ENCODE data around the gene CHRNA5. TPM values are rescaled to one million over a fixed set of nuclear protein-coding genes. Genes with fewer than 3 reads are reported as not detected.
"Not testable (repeated sequence)": the region's sequence is repeated elsewhere in the genome, so short reads cannot be mapped to it uniquely, and the experiment has no call there.

CHRNA5 gene
- total RNA-seq, 1 donor from 2014 or later, result 2.2 TPM

DNA sequence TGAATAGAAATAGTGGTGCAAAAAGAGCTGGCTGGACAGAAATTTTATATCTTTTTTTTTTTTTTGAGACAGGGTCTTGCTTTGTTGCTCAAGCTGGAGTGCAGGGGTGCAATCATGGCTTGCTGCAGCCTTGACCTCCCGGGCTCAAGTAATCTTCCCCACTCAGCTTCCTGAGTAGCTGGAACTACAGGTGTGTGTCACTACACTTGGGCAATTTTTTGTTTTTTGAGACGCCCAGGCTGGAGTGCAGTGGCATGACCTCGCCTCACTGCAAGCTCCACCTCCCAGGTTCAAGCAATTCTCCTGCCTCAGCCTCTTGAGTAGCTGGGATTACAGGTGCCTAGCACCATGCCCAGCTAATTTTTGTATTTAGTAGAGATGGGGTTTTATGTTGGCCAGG is 33.0 kb downstream of the CHRNA5 start:
- DNase-seq, result no peak
- peaks cover 2% of the 10 kb centered on the region for H3K27me3 ChIP-seq (ENCODE audit: low read depth)
- H3K27ac ChIP-seq (replicated peaks), result no peak overlapping the region
- H3K4me3 ChIP-seq, result no peak overlapping the region
- intact Hi-C loops (cut with micrococcal nuclease), result no loop called here
- TF ChIP-seq, protein P1, sequence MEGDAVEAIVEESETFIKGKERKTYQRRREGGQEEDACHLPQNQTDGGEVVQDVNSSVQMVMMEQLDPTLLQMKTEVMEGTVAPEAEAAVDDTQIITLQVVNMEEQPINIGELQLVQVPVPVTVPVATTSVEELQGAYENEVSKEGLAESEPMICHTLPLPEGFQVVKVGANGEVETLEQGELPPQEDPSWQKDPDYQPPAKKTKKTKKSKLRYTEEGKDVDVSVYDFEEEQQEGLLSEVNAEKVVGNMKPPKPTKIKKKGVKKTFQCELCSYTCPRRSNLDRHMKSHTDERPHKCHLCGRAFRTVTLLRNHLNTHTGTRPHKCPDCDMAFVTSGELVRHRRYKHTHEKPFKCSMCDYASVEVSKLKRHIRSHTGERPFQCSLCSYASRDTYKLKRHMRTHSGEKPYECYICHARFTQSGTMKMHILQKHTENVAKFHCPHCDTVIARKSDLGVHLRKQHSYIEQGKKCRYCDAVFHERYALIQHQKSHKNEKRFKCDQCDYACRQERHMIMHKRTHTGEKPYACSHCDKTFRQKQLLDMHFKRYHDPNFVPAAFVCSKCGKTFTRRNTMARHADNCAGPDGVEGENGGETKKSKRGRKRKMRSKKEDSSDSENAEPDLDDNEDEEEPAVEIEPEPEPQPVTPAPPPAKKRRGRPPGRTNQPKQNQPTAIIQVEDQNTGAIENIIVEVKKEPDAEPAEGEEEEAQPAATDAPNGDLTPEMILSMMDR (IDR thresholded peaks at IDR 0.05; ENCODE audit: borderline replicate concordance), result no peak
- no peaks in the 10 kb centered on the region for H3K9me3 ChIP-seq (replicated peaks)
- H3K36me3 ChIP-seq, result no peaks in the 10 kb centered on the region
- no peaks in the 10 kb centered on the region for H3K4me1 ChIP-seq

DNA sequence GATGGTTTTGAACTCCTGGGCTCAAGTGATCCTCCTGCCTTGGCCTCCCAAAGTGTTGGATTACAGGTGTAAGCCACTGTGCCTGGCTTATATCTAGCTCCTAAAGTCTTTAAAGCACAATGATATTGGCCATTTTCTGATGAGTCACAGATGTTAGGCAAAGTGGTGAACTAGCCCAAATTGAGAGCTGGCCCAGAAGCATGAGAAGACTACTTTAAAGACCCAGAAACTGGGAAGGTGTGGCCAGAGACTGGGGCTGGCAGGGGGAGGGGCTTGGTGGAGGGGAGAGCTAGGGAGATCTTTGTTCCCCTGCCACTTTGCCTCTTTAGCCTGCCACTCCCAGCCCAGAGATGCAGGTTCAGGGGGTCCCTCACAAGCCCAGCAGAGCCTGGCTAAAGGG is 33.9 kb downstream of the CHRNA5 start:
- peaks cover 7% of the 10 kb centered on the region for H3K27me3 ChIP-seq (ENCODE audit: low read depth)
- no peaks in the 10 kb centered on the region for H3K9me3 ChIP-seq (replicated peaks)
- intact Hi-C loops (cut with micrococcal nuclease), result no loop called here
- no peaks in the 10 kb centered on the region for H3K4me1 ChIP-seq
- no peak overlapping the region for H3K4me3 ChIP-seq
- no peak overlapping the region for H3K27ac ChIP-seq (replicated peaks)
- TF ChIP-seq, protein P1 (IDR thresholded peaks at IDR 0.05; ENCODE audit: borderline replicate concordance), result no peak
- no peak for DNase-seq
- H3K36me3 ChIP-seq, result no peaks in the 10 kb centered on the region

DNA sequence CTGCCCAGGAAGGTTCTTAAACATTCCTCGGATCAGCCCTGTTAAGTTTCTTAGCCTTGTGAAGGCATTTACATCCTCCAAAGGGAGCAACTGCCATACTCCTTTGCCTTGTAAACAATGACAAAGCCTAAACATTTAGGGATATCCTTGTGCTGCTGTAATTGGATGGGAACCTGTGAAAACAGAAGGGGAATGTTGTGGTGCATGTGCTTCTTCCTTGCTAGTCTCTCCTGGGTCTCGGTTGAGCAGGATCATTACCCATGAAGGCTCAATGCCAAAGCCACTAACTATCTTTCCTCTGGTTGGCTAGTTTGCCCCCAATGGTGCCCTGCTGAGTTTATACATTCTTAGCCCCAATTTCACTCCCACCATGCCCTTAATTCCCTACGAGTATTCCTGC is 38.1 kb downstream of the CHRNA5 start:
- Histone ChIP-seq H3K36me3 (no peaks in the 10 kb centered on the region), H3K27ac (replicated peaks) (no peak overlapping the region), H3K27me3 (ENCODE audit: low read depth) (peaks cover 12% of the 10 kb centered on the region), H3K4me3 (no peak overlapping the region), H3K4me1 (no peaks in the 10 kb centered on the region), H3K9me3 (replicated peaks) (no peaks in the 10 kb centered on the region)
- TF ChIP-seq, protein P1 (IDR thresholded peaks at IDR 0.05; ENCODE audit: borderline replicate concordance), result no peak
- no peak for DNase-seq
- intact Hi-C loops (cut with micrococcal nuclease), result no loop called here

DNA sequence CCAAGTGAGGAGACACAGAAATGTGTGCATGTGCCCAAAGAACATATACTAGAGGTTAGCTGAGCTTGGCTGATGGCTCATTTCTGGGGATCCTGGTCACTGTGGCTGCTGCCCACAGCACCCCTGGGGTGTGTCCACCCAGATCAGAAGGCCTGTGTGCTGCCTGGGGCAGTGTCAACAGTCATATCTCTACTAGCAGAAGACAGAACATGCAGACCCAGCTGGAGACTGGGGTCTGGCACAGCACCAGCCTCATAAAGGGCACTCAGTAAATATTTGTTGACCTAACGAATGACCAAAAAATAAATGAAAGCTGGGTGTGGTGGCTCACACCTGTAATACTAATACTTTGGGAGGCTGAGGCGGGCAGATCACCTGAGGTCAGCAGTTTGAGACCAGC is 39.1 kb downstream of the CHRNA5 start:
- DNase-seq, result no peak
- TF ChIP-seq, protein P1 (IDR thresholded peaks at IDR 0.05; ENCODE audit: borderline replicate concordance), result no peak
- Histone ChIP-seq H3K27ac (replicated peaks) (no peak overlapping the region), H3K4me3 (no peak overlapping the region), H3K9me3 (replicated peaks) (no peaks in the 10 kb centered on the region), H3K36me3 (no peaks in the 10 kb centered on the region), H3K27me3 (ENCODE audit: low read depth) (peaks cover 12% of the 10 kb centered on the region), H3K4me1 (no peaks in the 10 kb centered on the region)
- intact Hi-C loops (cut with micrococcal nuclease), result no loop called here

DNA sequence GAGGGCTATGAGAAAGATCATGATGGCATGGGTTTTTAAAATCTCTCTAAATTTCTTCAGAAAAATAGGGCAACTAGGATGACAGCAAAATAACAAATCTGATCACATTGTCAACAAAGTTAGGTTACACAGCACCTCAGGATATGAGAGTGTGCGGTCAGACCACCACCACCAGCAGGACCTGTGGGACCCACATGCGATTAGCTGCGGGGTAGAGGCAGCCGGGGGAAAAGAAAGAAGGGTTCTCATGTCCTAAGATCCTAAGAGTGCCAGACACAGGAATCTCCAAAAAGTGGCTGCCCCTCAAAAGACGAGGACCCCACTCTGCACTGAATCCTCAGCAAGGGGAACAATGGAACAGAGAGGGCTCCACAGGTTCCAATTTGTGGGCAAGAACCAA is 39.9 kb downstream of the CHRNA5 start:
- no peaks in the 10 kb centered on the region for H3K4me1 ChIP-seq
- intact Hi-C loops (cut with micrococcal nuclease), result no loop called here
- TF ChIP-seq, protein P1 (IDR thresholded peaks at IDR 0.05; ENCODE audit: borderline replicate concordance), result no peak
- no peaks in the 10 kb centered on the region for H3K36me3 ChIP-seq
- no peaks in the 10 kb centered on the region for H3K9me3 ChIP-seq (replicated peaks)
- H3K4me3 ChIP-seq, result no peak overlapping the region
- peaks cover 12% of the 10 kb centered on the region for H3K27me3 ChIP-seq (ENCODE audit: low read depth)
- H3K27ac ChIP-seq (replicated peaks), result no peak overlapping the region
- DNase-seq, result no peak

DNA sequence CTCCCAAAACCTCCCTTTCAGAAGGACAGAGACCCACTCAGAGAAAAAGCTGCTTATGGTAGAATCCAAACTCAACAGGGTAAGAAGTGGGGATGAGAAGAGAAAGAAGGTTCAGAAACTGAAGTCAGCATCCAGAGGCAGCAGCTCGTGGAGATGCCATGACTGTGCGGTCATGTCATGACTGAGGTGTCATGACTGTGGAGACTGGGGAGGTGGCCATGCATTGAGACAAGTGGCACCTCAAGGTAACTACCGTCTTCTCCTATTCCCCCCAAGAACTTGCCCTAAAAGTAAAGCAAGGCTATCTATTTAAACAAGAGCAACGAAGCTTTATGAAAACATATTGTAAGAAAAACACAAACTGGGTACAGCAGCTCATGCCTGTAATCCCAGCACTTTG is 40.4 kb downstream of the CHRNA5 start:
- Histone ChIP-seq H3K4me1 (no peaks in the 10 kb centered on the region), H3K27me3 (ENCODE audit: low read depth) (peaks cover 12% of the 10 kb centered on the region), H3K4me3 (no peak overlapping the region), H3K9me3 (replicated peaks) (no peaks in the 10 kb centered on the region), H3K36me3 (no peaks in the 10 kb centered on the region), H3K27ac (replicated peaks) (no peak overlapping the region)
- intact Hi-C loops (cut with micrococcal nuclease), result no loop called here
- DNase-seq, result no peak
- TF ChIP-seq, protein P1 (IDR thresholded peaks at IDR 0.05; ENCODE audit: borderline replicate concordance), result no peak

DNA sequence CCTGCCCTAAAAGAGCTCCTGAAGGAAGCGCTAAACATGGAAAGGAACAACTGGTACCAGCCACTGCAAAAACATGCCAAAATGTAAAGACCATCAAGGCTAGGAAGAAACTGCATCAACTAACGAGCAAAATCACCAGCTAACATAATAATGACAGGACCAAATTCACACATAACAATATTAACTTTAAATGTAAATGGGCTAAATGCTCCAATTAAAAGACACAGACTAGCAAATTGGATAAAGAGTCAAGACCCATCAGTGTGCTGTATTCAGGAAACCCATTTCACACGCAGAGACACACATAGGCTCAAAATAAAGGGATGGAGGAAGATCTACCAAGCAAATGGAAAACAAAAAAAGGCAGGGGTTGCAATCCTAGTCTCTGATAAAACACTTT is 44.2 kb downstream of the CHRNA5 start:
- H3K4me3 ChIP-seq; H3K27ac ChIP-seq (replicated peaks); H3K36me3 ChIP-seq; H3K9me3 ChIP-seq (replicated peaks); intact Hi-C loops (cut with micrococcal nuclease); H3K4me1 ChIP-seq; H3K27me3 ChIP-seq (ENCODE audit: low read depth); DNase-seq: not testable (repeated sequence)
